Esophagus muscularis mucosa (tissue), 4 donors: ENCODE results near the gene GABRB3. TPM values are rescaled to one million over a fixed set of nuclear protein-coding genes. Genes with fewer than 3 reads are reported as not detected.

Experiments
- DNase-seq: peaks from one replicate; pipeline ENCODE4 v3.0.0-alpha.2; 2017; ENCODE audit errors: extremely low spot score
- H3K27ac ChIP-seq, 4 donors: fragments of 200-600 bp; sonication (generic); replicated peaks in 1 of 4; 1 replicate in 3 of 4; 2 replicates in 1 of 4; pipeline ENCODE4 v1.5.1; 2016 to 2019; ENCODE audit warnings: mild to moderate bottlenecking in 1 of 4
- H3K27me3 ChIP-seq, 4 donors: fragments of 200-600 bp; sonication (generic); one replicate each; pipeline versions ENCODE4 v1.5.1 to v1.6.0; 2016 to 2019
- H3K36me3 ChIP-seq, 4 donors: fragments of 200-600 bp; sonication (generic); one replicate each; pipeline ENCODE4 v1.5.1; 2016 to 2019
- H3K4me1 ChIP-seq, 4 donors: fragments of 200-600 bp; sonication (generic); one replicate each; pipeline ENCODE4 v1.5.1; 2016 to 2019
- H3K4me3 ChIP-seq, 4 donors: fragments of 200-600 bp; sonication (generic); 1 replicate in 2 of 4; 2 replicates in 2 of 4; pipeline ENCODE4 v1.5.1; 2016 to 2019; ENCODE audit warnings: mild to moderate bottlenecking in 4 of 4, moderate library complexity in 1 of 4
- H3K9me3 ChIP-seq, 4 donors: fragments of 200-600 bp; sonication (generic); 1 replicate in 3 of 4; 2 replicates in 1 of 4; pipeline ENCODE4 v1.5.1; 2016 to 2019
- EP300 ChIP-seq: sonication (generic); formaldehyde crosslinking; IDR thresholded peaks from one replicate; pipeline ENCODE4 v1.6.1; 2017; ENCODE audit warnings: antibody characterized with exemption
- POLR2A ChIP-seq: fragments of 450-650 bp; IDR thresholded peaks from one replicate; pipeline ENCODE4 v1.6.1; 2017; ENCODE audit warnings: antibody characterized with exemption, moderate library complexity, mild to moderate bottlenecking, low read depth
- POLR2AphosphoS5 ChIP-seq, 2 donors: sonication (generic); formaldehyde crosslinking; IDR thresholded peaks; one replicate each; pipeline ENCODE4 v1.6.1; 2017; ENCODE audit warnings: antibody characterized with exemption in 2 of 2
- WGBS: methylation state at CpG from one replicate; pipeline ENCODE4 v1.1.5; 2018; 5-methylcytosine and 5-hydroxymethylcytosine counted together
- intact Hi-C: fragments of 100-400 bp; cut with DNase I; formaldehyde crosslinking; loops from one replicate; pipeline ENCODE4 v1.15.1; 2023
- total RNA-seq, 4 donors: library from RNA; depleted of rRNA; stranded (reverse); fragments of >200 nt; gene quantifications; one replicate each; pipeline versions ENCODE4 v1.1.0 to v1.2.1, GENCODE V29; 2016
- TF ChIP-seq, protein P1 (sequence below), 3 experiments: fragments of 200-600 bp in 2 of 3; fragments of 450-650 bp in 1 of 3; sonication (generic) in 2 of 3; IDR thresholded peaks; one replicate each; pipeline ENCODE4 v1.5.1; 2017 to 2019; ENCODE audit warnings: antibody characterized with exemption in 3 of 3, mild to moderate bottlenecking in 2 of 3, moderate library complexity in 1 of 3

The GABRB3 gene
- total RNA-seq, 4 donors from 2014 or later = 3.0 to 7.9 (median 4.2) TPM

DNA sequence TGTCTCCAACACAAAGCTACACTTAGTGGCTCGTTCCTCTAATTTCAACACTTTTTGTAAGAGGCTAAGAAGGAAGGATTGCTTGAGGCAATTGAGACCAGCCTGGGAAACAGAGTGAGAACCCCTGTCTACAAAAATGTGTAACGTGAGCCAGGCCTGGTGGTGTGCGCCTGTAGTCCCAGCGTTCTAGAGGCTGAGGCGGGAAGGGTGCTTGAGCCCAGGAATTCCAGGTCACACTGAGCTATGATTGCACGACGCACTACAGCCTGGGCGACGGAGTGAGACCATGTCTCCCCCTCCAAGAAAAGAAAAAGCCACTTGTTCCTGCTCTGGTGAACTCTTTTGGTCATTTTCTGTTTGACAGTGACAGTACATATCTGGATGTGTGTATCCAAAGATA lies 127.9 kb downstream of the GABRB3 start:
- H3K4me3 ChIP-seq = no peak overlapping the region
- no peaks in the 10 kb centered on the region for H3K36me3 ChIP-seq
- intact Hi-C loops = no loop called here
- H3K9me3 ChIP-seq = peaks cover 0 to 8% (median 2%) of the 10 kb centered on the region in 4 donors
- no peaks in the 10 kb centered on the region for H3K27me3 ChIP-seq
- H3K4me1 ChIP-seq = no peaks in the 10 kb centered on the region
- TF ChIP-seq, protein P1, sequence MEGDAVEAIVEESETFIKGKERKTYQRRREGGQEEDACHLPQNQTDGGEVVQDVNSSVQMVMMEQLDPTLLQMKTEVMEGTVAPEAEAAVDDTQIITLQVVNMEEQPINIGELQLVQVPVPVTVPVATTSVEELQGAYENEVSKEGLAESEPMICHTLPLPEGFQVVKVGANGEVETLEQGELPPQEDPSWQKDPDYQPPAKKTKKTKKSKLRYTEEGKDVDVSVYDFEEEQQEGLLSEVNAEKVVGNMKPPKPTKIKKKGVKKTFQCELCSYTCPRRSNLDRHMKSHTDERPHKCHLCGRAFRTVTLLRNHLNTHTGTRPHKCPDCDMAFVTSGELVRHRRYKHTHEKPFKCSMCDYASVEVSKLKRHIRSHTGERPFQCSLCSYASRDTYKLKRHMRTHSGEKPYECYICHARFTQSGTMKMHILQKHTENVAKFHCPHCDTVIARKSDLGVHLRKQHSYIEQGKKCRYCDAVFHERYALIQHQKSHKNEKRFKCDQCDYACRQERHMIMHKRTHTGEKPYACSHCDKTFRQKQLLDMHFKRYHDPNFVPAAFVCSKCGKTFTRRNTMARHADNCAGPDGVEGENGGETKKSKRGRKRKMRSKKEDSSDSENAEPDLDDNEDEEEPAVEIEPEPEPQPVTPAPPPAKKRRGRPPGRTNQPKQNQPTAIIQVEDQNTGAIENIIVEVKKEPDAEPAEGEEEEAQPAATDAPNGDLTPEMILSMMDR (IDR thresholded peaks at IDR 0.05) = no peak
- no peak for TF ChIP-seq EP300
- TF ChIP-seq POLR2A = no peak
- TF ChIP-seq POLR2AphosphoS5 (IDR thresholded peaks at IDR 0.05) = no peak
- no peak for DNase-seq
- WGBS = 89% methylated on average over 9 of the region's 9 CpGs
- H3K27ac ChIP-seq = no peak overlapping the region

DNA sequence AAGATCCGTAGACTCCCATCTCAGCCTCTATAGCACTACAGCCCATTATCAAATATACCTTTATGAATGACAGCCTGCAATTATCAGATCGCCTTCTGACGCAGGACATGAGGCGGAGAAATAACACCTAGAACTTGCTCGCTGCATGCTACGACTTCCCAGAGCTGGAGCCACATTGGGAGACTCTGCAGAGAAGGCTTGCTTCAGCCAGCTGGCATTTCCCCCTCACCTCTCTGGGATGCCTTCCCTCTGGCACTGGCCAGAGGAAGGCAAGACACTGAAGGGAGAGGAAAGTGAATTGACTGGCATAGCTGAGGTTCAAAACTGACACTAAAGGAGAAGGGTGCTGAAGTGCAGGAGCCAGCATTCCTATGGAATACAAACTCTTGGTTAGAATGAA lies 131.7 kb downstream of the GABRB3 start:
- H3K27ac ChIP-seq = no peak overlapping the region
- H3K4me1 ChIP-seq = no peaks in the 10 kb centered on the region
- no peaks in the 10 kb centered on the region for H3K27me3 ChIP-seq
- H3K9me3 ChIP-seq = no peaks in the 10 kb centered on the region
- H3K36me3 ChIP-seq = no peaks in the 10 kb centered on the region
- no peak overlapping the region for H3K4me3 ChIP-seq
- intact Hi-C loops = no loop called here
- 74% methylated on average over 6 of the region's 6 CpGs for WGBS
- no peak for DNase-seq
- TF ChIP-seq POLR2AphosphoS5 (IDR thresholded peaks at IDR 0.05) (no peak), EP300 (no peak), POLR2A (no peak)
- TF ChIP-seq, protein P1 (IDR thresholded peaks at IDR 0.05) = no peak

DNA sequence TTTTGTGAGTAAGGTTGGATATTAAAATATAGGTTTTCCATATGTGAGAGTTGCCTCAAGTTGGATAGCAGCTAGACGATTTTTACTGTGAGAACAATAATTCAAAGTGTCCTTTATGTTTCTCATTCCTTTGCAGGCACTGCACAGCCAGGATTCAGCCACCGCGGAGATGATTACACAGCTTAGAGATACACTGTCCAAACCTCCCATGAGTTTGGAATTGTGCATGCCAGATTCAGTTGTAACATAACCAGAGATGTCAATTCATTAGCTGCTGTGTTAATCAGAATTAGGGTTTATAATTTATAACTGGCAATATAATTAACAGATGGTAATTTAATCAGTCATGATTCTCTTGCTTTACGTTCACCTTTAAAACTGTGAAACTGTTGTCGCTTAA lies 132.3 kb downstream of the GABRB3 start:
- Histone ChIP-seq H3K27ac (no peak overlapping the region), H3K36me3 (no peaks in the 10 kb centered on the region), H3K9me3 (no peaks in the 10 kb centered on the region), H3K4me3 (no peak overlapping the region), H3K4me1 (no peaks in the 10 kb centered on the region), H3K27me3 (no peaks in the 10 kb centered on the region)
- DNase-seq = no peak
- intact Hi-C loops = no loop called here
- TF ChIP-seq POLR2A (no peak), EP300 (no peak)
- 75% methylated on average over 5 of the region's 5 CpGs for WGBS

DNA sequence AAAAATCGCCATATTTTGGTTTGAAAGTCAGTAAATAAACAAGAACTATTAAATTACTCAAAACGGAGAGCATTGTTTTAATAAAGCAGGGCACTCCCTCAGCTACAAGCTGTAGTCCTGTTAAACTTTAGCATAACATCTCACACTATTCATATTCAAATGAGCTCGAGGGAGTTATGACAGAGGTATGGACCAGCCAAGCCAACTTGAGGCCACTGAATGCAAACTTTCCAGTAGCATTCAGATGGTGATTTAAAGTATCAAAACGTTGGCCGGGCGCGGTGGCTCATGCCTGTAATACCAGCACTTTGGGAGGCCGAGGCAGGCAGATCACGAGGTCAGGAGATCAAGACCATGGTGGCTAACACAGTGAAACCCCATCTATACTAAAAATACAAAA lies 132.9 kb downstream of the GABRB3 start:
- TF ChIP-seq POLR2A = no peak
- Histone ChIP-seq H3K36me3 (no peaks in the 10 kb centered on the region), H3K4me3 (no peak overlapping the region), H3K4me1 (no peaks in the 10 kb centered on the region), H3K27ac (no peak overlapping the region), H3K27me3 (no peaks in the 10 kb centered on the region), H3K9me3 (no peaks in the 10 kb centered on the region)
- 71% methylated on average over 9 of the region's 9 CpGs for WGBS
- DNase-seq = no peak
- intact Hi-C loops = no loop called here

DNA sequence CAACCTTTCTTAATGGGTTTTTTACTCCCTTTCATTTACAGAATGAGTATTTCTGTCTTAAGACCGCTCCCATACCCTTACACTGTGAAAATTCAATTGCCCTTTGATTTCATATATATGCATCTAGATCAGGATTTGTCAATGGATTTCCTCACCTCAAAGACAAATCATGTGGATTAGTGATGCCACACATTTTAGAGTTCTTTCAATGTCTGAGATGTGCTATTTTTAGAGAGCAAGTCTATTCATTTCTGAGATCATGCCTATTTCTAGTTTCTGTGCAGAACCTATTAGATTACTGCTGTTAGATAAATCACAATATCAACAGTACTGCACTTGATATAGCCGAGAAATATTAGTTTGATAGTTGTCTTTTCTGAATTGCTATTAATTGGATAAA lies 137.3 kb downstream of the GABRB3 start:
- Histone ChIP-seq H3K27ac (no peak overlapping the region), H3K27me3 (no peaks in the 10 kb centered on the region), H3K4me1 (no peaks in the 10 kb centered on the region), H3K36me3 (no peaks in the 10 kb centered on the region), H3K4me3 (no peak overlapping the region), H3K9me3 (no peaks in the 10 kb centered on the region)
- TF ChIP-seq POLR2A = no peak
- TF ChIP-seq, protein P1 (IDR thresholded peaks at IDR 0.05) = no peak
- TF ChIP-seq POLR2AphosphoS5 (IDR thresholded peaks at IDR 0.05) = no peak
- TF ChIP-seq EP300 = no peak
- intact Hi-C loops = no loop called here
- WGBS = 68% methylated on average over 2 of the region's 2 CpGs
- no peak for DNase-seq

DNA sequence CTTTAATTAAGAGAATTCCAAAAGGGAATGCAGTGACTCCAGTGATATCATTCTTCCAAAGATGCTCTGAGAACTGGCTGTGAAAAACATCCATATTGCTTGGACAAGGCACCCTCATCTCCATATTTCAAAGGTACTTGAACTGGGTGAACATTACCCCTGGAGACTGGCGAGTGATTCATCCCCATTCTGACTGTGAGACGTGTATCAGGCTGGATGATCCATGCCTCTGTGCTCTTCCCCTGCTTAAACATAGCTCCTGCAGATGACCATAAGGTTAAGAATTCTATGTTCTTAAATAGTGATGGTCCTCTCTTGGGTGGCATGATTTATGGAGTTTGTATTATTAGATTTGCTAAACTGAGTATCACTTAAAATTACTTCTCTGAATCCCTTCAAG lies 137.8 kb downstream of the GABRB3 start:
- TF ChIP-seq POLR2AphosphoS5 (IDR thresholded peaks at IDR 0.05) (no peak), POLR2A (no peak), EP300 (no peak)
- TF ChIP-seq, protein P1 (IDR thresholded peaks at IDR 0.05) = no peak
- Histone ChIP-seq H3K4me3 (no peak overlapping the region), H3K9me3 (no peaks in the 10 kb centered on the region), H3K36me3 (no peaks in the 10 kb centered on the region), H3K27me3 (no peaks in the 10 kb centered on the region), H3K27ac (no peak overlapping the region), H3K4me1 (no peaks in the 10 kb centered on the region)
- 56% methylated on average over 2 of the region's 2 CpGs for WGBS
- no peak for DNase-seq
- intact Hi-C loops = no loop called here
